Upper lobe of right lung (tissue), 1 donor: ENCODE measurements around the gene RNF150. TPM values are rescaled to one million over a fixed set of nuclear protein-coding genes. Genes with fewer than 3 reads are reported as not detected.

Experiments
- ATAC-seq: fragments of 200-7000 bp; cut with Tn5 transposase; one replicate; pipeline ENCODE4 v1.9.1; 2020; ENCODE audit warnings: mild to moderate bottlenecking, moderate library complexity
- DNase-seq: peaks from one replicate; pipeline ENCODE4 v3.0.0-alpha.2; 2020
- H3K27ac ChIP-seq: fragments of 200-600 bp; one replicate; pipeline ENCODE4 v1.8.0; 2022
- H3K27me3 ChIP-seq: fragments of 200-600 bp; one replicate; pipeline ENCODE4 v1.8.0; 2022; ENCODE audit warnings: mild to moderate bottlenecking
- H3K36me3 ChIP-seq: fragments of 200-600 bp; one replicate; pipeline ENCODE4 v1.8.0; 2022
- H3K4me1 ChIP-seq: fragments of 200-600 bp; one replicate; pipeline ENCODE4 v1.8.0; 2022
- H3K4me3 ChIP-seq: fragments of 200-600 bp; one replicate; pipeline ENCODE4 v1.8.0; 2022; ENCODE audit warnings: mild to moderate bottlenecking
- H3K9me3 ChIP-seq: fragments of 200-600 bp; one replicate; pipeline ENCODE4 v1.8.0; 2022
- intact Hi-C: fragments of 100-400 bp; cut with DNase I; formaldehyde crosslinking; loops from one replicate; pipeline ENCODE4 v1.11.0; 2022
- total RNA-seq: library from RNA; stranded (reverse); fragmentation: NEBNext Ultra II Directional; extraction: Animal tissue kit (Norgen Biotek cat#: 25700); gene quantifications from one replicate; pipeline ENCODE4 v1.2.1, GENCODE V29; 2021
- TF ChIP-seq, protein P1 (sequence below): fragments of 200-600 bp; IDR thresholded peaks from one replicate; pipeline ENCODE4 v1.8.0; 2022; ENCODE audit warnings: antibody characterized with exemption
- donor health status: DM: no; HTN: yes; CAD: no; lungs with severe emphysema.

RNF150 gene
- total RNA-seq, 1 donor from 2014 or later, result 2.4 TPM

- ATAC-seq, result no peak
- Histone ChIP-seq H3K27ac (no peak overlapping the region), H3K9me3 (no peaks in the 10 kb centered on the region), H3K4me1 (no peaks in the 10 kb centered on the region), H3K4me3 (no peak overlapping the region), H3K36me3 (no peaks in the 10 kb centered on the region), H3K27me3 (no peaks in the 10 kb centered on the region)
- intact Hi-C loops, result no loop called here
- no peak for DNase-seq
- TF ChIP-seq, protein P1, sequence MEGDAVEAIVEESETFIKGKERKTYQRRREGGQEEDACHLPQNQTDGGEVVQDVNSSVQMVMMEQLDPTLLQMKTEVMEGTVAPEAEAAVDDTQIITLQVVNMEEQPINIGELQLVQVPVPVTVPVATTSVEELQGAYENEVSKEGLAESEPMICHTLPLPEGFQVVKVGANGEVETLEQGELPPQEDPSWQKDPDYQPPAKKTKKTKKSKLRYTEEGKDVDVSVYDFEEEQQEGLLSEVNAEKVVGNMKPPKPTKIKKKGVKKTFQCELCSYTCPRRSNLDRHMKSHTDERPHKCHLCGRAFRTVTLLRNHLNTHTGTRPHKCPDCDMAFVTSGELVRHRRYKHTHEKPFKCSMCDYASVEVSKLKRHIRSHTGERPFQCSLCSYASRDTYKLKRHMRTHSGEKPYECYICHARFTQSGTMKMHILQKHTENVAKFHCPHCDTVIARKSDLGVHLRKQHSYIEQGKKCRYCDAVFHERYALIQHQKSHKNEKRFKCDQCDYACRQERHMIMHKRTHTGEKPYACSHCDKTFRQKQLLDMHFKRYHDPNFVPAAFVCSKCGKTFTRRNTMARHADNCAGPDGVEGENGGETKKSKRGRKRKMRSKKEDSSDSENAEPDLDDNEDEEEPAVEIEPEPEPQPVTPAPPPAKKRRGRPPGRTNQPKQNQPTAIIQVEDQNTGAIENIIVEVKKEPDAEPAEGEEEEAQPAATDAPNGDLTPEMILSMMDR, result no peak
These were observed 13.2 kb downstream of the RNF150 start for GRCh38 chr4:141120036-141120593.

GRCh38 chr4:141119071-141119470 is 14.2 kb downstream of the RNF150 start:
- TF ChIP-seq, protein P1, result no peak
- H3K4me3 ChIP-seq, result no peak overlapping the region
- no peak overlapping the region for H3K27ac ChIP-seq
- no peaks in the 10 kb centered on the region for H3K9me3 ChIP-seq
- intact Hi-C loops, result no loop called here
- ATAC-seq (no peak), DNase-seq (no peak)
- no peaks in the 10 kb centered on the region for H3K36me3 ChIP-seq
- no peaks in the 10 kb centered on the region for H3K4me1 ChIP-seq
- no peaks in the 10 kb centered on the region for H3K27me3 ChIP-seq

DNA sequence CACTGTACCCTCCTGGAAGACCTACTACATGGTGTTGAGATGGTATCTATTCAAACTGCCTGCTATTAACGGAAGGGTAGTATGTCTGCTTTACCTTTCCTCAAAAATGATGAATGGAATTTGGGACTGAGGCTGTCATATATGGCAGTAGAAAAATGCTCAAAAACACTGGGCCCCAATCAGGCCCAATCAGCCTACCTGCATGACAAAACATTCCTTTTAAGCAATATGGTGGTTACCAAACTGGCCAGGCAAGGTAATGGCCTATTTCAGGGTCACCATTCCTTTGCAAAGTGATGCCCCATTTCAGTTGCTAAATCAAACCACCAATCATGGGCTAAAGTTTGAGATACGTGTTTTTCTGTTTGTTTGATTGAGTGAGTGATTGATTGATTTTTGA is 14.9 kb downstream of the RNF150 start:
- Histone ChIP-seq H3K4me1 (no peaks in the 10 kb centered on the region), H3K36me3 (no peaks in the 10 kb centered on the region), H3K4me3 (no peak overlapping the region), H3K27ac (no peak overlapping the region), H3K9me3 (no peaks in the 10 kb centered on the region), H3K27me3 (no peaks in the 10 kb centered on the region)
- DNase-seq (no peak), ATAC-seq (no peak)
- intact Hi-C loops, result no loop called here
- TF ChIP-seq, protein P1, result no peak

- no peak overlapping the region for H3K4me3 ChIP-seq
These were observed 15.3 kb downstream of the RNF150 start for GRCh38 chr4:141117935-141118334.

DNA sequence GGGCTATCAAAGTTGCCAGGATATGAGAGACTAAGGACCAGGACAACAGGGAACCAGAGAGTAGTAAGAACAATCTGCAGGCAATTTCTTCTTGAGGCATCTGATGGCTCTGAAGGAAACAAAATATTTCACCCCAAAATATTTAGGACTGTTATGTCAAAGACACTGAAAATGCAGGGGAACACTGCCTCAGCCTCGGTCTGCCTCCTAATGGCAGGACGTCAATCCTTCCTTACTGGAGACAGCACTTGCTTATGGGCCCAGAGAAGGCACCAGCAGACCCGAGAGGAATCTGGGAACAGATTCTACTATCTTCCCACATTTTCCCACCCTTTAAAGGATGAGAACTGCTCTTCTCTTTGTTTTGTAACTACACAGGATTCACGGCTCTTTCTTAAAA is 23.3 kb downstream of the RNF150 start:
- no peaks in the 10 kb centered on the region for H3K4me1 ChIP-seq
- intact Hi-C loops, result no loop called here

More at GRCh38 chr4:141117935-141118334, 15.3 kb downstream of the RNF150 start:
- Histone ChIP-seq H3K27me3 (no peaks in the 10 kb centered on the region), H3K36me3 (no peaks in the 10 kb centered on the region), H3K27ac (no peak overlapping the region), H3K9me3 (no peaks in the 10 kb centered on the region), H3K4me1 (no peaks in the 10 kb centered on the region)
- DNase-seq (no peak), ATAC-seq (no peak)
- TF ChIP-seq, protein P1, result no peak
- intact Hi-C loops, result no loop called here

More for the DNA sequence above, 23.3 kb downstream of the RNF150 start:
- TF ChIP-seq, protein P1, result no peak
- Histone ChIP-seq H3K27me3 (no peaks in the 10 kb centered on the region), H3K4me3 (no peak overlapping the region), H3K9me3 (no peaks in the 10 kb centered on the region), H3K36me3 (no peaks in the 10 kb centered on the region), H3K27ac (no peak overlapping the region)
- DNase-seq (no peak), ATAC-seq (no peak)
